GM18909 (cell line): ENCODE results near the gene TTC3.
"Not testable (repeated sequence)": the region's sequence is repeated elsewhere in the genome, so short reads cannot be mapped to it uniquely, and the experiment has no call there.

ENCODE experiments used
- ATAC-seq: cut with Tn5 transposase; IDR thresholded peaks from one replicate; pipeline ENCODE4 v1.9.1; 2021; ENCODE audit warnings: mild to moderate bottlenecking; ENCODE audit not compliant: unreplicated experiment, poor library complexity

Gene TTC3

DNA sequence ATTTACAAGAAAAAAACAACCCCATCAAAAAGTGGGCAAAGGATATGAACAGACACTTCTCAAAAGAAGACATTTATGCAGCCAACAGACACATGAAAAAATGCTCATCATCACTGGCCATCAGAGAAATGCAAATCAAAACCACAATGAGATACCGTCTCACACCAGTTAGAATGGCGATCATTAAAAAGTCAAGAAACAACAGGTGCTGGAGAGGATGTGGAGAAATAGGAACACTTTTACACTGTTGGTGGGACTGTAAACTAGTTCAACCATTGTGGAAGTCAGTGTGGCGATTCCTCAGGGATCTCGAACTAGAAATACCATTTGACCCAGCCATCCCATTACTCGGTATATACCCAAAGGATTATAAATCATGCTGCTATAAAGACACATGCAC, 70.3 kb downstream of the TTC3 start:
- not testable (repeated sequence) for ATAC-seq

DNA sequence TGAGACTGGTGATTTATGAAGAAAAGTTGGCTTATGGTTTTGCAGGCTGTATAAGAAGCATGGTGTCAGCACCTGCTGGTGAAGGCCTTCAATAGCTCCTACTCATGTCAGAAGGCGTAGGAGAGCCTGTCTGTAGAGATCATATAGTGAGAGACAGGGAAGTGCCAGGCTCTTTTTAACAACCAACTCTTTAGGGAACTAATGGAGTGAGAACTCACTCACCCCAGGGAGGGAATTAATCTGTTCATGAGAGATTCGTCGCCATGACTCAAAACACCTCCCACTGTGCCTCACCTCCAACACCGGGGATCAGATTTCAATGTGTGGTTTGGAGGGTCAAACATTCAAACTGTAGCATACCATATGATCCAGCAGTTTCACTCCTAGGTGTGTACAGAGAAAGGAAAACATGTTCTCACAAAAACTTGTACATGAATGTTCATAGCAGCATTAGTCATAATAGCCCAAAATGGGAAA, 72.6 kb downstream of the TTC3 start:
- ATAC-seq = no peak

- ATAC-seq = no peak
Observed at GRCh38 chr21:37146320-37147235, 73.5 kb downstream of the TTC3 start.

GRCh38 chr21:37149411-37149810, 76.4 kb downstream of the TTC3 start:
- ATAC-seq = no peak

GRCh38 chr21:37153196-37153934, 80.3 kb downstream of the TTC3 start:
- no peak for ATAC-seq

DNA sequence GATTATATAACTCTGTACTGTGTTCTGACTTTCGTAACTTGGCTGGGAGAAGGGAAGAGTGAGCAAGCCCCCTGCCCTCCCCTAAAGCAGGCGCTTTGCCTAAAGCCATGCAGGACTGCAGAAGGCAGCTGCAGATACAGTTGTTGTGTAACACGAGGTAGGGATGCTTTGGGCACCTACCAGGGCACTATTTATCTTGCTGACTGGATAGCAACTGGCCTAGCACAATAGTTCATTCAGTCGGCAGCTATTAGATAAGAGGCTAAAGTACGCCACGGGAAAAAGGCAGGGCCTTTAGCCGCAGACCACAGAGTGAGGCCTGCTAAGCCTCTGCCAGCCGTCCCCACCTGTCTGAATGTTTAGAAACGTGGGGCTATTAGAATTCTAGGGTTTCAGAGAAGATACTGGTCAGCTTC, 80.9 kb downstream of the TTC3 start:
- ATAC-seq = no peak

GRCh38 chr21:37155186-37155585, 82.1 kb downstream of the TTC3 start:
- ATAC-seq = no peak

DNA sequence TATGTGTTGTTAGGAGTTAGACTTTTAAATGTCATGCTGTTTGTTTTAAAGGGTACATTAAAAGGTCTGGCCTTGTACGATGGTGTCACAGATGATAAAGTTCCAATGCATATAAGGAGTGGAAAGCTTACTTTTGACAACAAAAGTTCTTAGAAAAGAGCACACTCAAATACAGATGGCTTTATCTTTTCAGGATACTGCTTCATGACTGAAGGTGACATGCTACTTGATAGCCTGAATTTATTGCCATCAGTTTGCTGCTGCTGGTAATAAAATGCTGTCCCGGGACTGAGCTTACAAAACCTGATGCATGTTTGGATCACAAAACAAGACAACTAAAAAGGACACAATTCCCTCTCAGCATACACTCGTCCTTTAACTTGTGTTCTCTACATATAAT, 84.9 kb downstream of the TTC3 start:
- ATAC-seq = no peak

GRCh38 chr21:37159053-37159776, 86.2 kb downstream of the TTC3 start:
- peak; percentile 46 for ATAC-seq

DNA sequence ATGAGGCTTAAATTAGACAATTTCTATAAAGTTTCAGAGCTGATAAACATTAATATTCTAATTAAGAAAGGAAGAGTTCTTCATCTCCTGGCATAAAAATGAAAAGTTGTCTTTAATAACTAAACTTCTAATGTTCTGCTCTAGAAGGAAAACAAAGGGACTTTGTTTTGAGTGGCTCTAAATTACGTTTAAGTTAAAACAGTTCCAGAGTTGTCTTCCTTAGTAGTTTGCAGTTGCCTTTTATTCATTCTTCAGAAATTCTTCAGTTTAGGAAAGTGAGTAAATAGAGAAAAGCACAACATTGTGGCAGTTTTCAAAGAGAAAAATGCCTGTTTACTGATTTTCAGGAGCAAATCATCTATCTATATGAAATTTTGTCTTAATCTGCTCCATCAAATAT, 86.9 kb downstream of the TTC3 start:
- ATAC-seq = no peak

DNA sequence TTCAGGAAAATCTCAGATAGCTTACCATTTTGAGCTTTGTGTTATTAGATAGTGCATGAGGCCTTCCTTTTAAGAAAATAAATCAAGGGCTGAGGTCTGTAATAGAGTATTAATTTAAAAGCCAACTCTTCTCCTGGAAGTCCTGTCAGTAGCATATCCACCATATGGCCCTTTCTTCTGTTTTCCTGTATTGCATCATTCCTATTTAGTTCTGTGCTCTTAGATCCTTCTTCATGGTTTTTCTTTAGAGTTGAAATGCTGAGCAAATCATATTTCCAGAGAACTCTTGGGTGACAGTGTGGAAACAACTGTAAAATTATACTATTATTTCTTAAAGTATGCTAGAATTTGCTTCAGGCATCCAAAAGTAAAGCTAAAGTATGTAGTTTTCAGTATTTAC, 91.7 kb downstream of the TTC3 start:
- ATAC-seq = no peak

DNA sequence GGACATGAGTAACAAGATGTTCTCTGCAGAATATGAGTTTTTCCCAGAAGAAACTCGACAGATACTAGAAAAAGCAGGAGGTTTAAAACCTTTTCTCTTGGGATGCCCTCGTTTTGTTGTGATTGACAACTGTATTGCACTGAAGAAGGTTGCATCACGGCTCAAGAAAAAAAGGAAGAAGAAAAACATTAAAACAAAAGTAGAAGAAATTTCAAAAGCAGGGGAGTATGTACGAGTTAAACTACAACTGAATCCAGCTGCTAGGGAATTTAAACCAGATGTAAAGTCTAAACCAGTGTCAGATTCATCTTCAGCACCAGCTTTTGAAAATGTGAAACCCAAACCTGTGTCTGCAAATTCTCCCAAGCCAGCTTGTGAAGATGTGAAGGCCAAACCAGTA, 92.5 kb downstream of the TTC3 start:
- ATAC-seq = no peak

DNA sequence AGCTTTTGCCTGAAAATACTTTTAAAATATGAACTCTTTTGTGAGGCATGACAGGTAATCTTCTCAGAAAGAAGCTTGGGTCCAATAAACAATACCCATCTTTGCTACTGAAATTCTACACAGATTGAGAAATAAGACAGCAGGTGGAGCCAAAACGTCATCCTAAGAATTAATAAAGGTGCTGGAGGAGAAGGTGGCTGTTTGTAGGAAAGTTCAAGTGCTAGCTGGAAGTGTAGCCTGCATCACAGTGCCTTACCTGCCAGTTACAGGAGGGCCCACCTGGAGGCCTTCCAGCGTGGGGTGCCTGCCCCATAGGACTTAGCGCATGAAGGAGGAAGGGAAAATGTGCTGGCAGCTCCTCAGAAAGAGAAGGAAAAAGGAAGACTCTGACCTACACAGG, 93.7 kb downstream of the TTC3 start:
- no peak for ATAC-seq

- no peak for ATAC-seq
Observed at GRCh38 chr21:37168666-37169065, 95.6 kb downstream of the TTC3 start.

DNA sequence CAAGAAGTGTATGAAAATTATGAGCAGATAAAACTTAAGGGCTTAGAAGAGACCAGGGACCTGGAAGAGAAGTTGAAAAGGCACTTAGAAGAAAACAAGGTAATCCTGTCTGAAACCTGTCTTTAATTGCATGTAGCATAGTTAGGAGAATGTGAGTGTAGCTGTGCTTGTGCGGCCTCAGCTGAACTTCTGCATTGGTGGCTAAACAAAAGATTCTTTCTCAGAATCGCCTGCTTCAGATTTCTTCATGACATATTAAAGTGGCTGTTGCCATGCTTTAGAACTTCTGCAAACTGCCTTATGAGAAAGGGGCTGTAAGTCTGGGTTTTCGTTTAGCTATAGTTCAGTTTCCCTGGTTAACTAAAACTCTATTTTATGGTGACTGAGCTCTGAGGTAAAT, 99.6 kb downstream of the TTC3 start:
- no peak for ATAC-seq

GRCh38 chr21:37176716-37177115, 103.7 kb downstream of the TTC3 start:
- ATAC-seq = no peak

- no peak for ATAC-seq
Observed at GRCh38 chr21:37181059-37181458, 108.0 kb downstream of the TTC3 start.

DNA sequence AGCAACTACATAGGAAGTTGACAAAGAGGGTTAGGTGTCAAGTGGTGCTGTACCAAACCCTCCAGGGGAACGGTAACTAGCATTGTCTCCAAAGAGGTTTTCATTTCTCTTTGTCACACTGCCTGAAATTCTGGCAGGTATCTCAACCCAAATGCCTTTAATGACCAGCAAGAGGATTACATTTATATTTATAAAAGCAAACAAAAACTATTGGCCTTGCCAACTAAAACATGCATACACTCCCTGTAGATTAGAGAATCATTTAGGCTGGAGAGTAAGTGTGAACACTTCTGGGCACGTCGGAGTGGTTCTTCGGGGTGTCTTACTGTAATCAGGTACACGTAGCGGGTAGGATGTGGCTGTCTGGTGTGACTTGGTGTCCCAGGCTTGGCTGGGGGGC, 109.2 kb downstream of the TTC3 start:
- ATAC-seq = no peak

GRCh38 chr21:37183749-37184148, 110.7 kb downstream of the TTC3 start:
- ATAC-seq = no peak

DNA sequence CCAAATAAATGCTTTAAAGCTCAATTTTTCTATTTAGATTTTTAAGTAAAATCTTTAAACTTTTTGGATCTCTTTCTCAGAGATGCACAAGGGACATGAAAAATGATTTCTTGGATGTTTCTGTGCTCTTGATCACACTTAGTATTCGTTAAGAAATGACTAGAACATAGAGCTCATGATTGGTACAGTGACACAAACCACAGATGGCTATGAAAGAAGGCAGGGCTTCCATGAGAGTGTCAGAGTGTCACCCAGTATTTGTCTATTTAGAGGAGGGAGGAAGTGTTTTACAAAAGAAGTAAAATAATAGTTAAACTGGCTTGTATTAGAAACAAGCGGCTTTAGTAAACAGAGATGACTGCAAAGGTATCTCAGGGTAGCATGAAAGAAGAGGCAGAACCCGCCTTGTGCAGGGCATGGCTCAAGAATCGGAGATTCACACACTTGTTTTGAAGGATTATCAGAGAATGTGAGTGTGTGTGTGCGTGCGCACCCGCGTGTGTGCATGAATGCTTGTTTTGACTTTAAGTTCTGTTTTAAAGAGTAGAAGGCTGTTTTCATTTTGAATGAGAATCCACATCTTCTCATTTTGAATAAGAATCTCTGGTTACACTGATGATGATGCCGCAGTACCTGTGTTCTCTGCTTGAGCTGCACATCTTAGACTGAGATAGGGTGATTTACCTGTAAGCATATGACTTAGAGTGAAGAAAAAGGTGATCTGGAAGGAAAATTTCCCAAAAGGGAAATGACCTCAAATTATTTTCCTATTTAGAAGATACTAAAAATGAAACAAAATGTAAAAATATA, 111.9 kb downstream of the TTC3 start:
- ATAC-seq = no peak
